Liver (tissue), 3 donors: Measurements from ENCODE around the gene PRODH.

Experiments used
- EGR1 ChIP-seq, 2 donors: IDR thresholded peaks; 2 replicates each; pipeline ENCODE4 v1.6.1; 2016 to 2018; ENCODE audit warnings: antibody characterized with exemption in 2 of 2, low read depth in 2 of 2
- GABPA ChIP-seq, 2 donors: IDR thresholded peaks in 1 of 2; conservative IDR thresholded peaks in 1 of 2; 2 replicates each; pipeline ENCODE4 v1.6.1; 2016; ENCODE audit warnings: antibody characterized with exemption in 2 of 2, mild to moderate bottlenecking in 1 of 2, moderate library complexity in 1 of 2
- HNF4G ChIP-seq: IDR thresholded peaks from 2 replicates; pipeline ENCODE4 v1.6.1; 2016; ENCODE audit warnings: antibody characterized with exemption
- YY1 ChIP-seq: IDR thresholded peaks from 2 replicates; pipeline ENCODE4 v1.6.1; 2016; ENCODE audit warnings: antibody characterized with exemption, mild to moderate bottlenecking
- TF ChIP-seq, protein P1 (sequence below): IDR thresholded peaks from 2 replicates; pipeline ENCODE4 v1.6.1; 2016; ENCODE audit warnings: antibody characterized with exemption
- TF ChIP-seq, protein P2 (sequence below): IDR thresholded peaks from 2 replicates; pipeline ENCODE4 v1.6.1; 2016; ENCODE audit warnings: antibody characterized with exemption
- TF ChIP-seq, protein P3 (sequence below): fragments of 150-350 bp; IDR thresholded peaks from 2 replicates; pipeline ENCODE4 v1.5.1; 2017; ENCODE audit warnings: improper control_type of control experiment, low read depth, low read length; ENCODE audit not compliant: missing input control
- TF ChIP-seq, protein P4 (sequence below): IDR thresholded peaks from 2 replicates; pipeline ENCODE4 v1.6.1; 2016; ENCODE audit warnings: antibody characterized with exemption
- donor health status: healthy.
- donor health status: healthy.

DNA sequence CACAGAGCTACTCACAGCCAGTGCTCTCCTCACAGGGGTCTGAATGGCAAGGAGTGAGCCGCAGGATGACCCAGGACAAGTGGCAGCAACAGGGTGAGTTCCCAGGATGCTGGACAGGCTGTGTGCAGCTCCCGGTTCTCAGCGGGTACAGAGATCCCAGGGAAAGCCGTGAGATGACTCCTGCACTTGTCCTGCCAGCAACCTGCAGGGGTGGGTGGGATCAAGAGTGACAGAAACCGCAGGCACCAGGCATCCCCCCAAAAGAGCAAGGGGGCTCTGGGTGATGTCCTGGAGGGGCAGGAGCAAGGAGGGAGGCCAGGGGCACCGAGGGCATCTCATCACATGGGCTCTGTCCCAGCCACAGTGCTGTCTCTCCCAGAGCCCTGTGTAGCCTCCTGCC is 15.9 kb upstream of the PRODH start:
- TF ChIP-seq HNF4G (no peak), GABPA (IDR thresholded peaks at IDR 0.05 in 1 of 2, conservative IDR thresholded peaks at IDR 0.05 in 1 of 2) (no peak), EGR1 (IDR thresholded peaks at IDR 0.05; ENCODE audit: low read depth in 2 of 2) (no peak), YY1 (no peak)
- TF ChIP-seq, protein P1, sequence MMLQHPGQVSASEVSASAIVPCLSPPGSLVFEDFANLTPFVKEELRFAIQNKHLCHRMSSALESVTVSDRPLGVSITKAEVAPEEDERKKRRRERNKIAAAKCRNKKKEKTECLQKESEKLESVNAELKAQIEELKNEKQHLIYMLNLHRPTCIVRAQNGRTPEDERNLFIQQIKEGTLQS: no peak
- TF ChIP-seq, protein P2, sequence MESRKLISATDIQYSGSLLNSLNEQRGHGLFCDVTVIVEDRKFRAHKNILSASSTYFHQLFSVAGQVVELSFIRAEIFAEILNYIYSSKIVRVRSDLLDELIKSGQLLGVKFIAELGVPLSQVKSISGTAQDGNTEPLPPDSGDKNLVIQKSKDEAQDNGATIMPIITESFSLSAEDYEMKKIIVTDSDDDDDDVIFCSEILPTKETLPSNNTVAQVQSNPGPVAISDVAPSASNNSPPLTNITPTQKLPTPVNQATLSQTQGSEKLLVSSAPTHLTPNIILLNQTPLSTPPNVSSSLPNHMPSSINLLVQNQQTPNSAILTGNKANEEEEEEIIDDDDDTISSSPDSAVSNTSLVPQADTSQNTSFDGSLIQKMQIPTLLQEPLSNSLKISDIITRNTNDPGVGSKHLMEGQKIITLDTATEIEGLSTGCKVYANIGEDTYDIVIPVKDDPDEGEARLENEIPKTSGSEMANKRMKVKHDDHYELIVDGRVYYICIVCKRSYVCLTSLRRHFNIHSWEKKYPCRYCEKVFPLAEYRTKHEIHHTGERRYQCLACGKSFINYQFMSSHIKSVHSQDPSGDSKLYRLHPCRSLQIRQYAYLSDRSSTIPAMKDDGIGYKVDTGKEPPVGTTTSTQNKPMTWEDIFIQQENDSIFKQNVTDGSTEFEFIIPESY: no peak
- TF ChIP-seq, protein P3, sequence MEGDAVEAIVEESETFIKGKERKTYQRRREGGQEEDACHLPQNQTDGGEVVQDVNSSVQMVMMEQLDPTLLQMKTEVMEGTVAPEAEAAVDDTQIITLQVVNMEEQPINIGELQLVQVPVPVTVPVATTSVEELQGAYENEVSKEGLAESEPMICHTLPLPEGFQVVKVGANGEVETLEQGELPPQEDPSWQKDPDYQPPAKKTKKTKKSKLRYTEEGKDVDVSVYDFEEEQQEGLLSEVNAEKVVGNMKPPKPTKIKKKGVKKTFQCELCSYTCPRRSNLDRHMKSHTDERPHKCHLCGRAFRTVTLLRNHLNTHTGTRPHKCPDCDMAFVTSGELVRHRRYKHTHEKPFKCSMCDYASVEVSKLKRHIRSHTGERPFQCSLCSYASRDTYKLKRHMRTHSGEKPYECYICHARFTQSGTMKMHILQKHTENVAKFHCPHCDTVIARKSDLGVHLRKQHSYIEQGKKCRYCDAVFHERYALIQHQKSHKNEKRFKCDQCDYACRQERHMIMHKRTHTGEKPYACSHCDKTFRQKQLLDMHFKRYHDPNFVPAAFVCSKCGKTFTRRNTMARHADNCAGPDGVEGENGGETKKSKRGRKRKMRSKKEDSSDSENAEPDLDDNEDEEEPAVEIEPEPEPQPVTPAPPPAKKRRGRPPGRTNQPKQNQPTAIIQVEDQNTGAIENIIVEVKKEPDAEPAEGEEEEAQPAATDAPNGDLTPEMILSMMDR: no peak
- TF ChIP-seq, protein P4, sequence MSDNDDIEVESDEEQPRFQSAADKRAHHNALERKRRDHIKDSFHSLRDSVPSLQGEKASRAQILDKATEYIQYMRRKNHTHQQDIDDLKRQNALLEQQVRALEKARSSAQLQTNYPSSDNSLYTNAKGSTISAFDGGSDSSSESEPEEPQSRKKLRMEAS: no peak
